GM04504 (cell line): ENCODE results near the gene GSX1.
"Not testable (repeated sequence)": the region's sequence is repeated elsewhere in the genome, so short reads cannot be mapped to it uniquely, and the experiment has no call there.

Source experiments
- DNase-seq: peaks from one replicate; pipeline ENCODE4 v3.0.0-alpha.2; 2012; ENCODE audit warnings: low read depth

Gene GSX1

DNA sequence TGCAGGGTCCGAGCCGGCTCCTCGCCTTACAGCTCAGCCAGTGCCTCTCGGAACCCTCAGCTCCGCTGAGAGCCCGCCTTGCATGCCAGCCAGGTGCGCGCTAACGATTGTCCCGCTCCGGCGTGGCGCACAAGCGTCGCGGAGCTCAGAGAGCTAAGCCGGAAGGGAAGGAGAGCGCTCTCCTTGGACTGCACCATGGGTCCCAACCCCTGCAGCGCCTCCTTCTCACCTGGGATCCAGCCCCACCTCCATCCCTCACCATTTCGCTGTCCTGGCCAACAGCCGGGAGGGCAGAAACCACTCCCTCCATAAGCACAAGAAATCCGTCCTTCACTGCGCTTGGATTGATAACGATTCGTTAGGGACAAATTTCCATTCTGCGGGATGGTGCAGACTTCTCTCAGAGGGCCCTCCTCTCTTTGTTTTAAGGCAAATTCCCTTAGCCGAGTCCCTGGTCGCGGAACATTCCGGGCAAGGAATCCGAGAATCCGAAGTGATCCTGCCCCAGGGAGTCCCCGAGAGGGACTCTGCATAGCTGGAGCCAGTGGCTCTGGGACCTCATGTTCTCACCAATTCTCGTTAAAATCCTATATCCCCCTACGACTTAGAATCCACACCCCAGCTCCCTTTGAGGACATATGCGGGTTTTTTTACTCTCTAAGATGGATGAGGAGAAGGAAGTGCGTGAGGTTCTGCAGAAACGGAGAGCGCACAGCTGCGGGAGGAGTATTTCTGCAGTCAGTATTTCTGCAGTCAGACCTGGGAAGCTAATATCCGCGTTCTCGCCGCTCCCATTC lies 2.8 kb downstream of the GSX1 start:
- no peak for DNase-seq

DNA sequence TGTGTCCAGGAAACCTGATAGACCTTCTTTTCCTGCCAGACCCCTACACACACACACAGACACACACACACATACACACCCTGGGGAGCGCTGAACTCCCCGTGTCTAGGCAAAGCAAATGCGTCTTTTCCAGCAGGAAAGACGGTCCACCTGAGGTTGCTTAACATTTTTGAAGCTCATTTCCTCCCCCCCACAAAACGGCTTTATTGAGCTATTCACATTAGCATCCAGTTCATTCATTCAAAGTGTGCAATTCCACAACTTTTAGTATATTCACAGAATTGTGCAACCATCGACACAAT lies 3.4 kb downstream of the GSX1 start:
- DNase-seq: no peak

DNA sequence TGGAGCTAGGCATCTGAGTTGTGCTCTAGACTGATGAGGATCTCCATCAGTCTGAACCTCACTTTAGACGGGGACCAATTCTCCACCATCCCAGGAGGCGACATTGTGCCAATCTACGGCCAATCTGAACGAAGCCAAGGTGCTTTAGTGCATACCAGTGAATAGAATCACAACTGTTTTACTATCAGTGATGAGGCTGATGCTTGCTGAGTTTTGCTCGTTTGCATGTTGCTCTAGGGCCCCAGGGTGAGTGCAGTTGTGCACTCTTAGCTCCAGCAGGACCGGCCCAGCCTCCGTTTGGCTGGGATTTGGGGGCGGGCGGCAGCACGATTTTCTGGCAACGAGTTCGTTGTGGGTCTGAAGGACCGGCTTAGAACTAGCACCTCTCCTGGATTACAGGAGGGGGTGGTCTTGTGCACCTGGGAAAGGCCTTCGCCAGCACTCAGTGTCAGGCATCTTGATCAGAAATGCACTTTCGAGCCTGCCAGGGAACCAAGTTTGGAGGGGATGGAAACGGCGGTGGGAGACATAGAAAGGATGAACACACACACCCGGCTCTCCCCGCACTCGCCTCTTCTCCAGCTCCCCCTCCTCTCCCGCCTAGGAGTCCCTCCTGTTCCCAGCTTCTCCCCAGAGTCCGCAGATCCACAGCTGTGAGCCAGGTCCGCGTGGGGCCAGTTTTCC lies 4.4 kb downstream of the GSX1 start:
- DNase-seq: no peak

DNA sequence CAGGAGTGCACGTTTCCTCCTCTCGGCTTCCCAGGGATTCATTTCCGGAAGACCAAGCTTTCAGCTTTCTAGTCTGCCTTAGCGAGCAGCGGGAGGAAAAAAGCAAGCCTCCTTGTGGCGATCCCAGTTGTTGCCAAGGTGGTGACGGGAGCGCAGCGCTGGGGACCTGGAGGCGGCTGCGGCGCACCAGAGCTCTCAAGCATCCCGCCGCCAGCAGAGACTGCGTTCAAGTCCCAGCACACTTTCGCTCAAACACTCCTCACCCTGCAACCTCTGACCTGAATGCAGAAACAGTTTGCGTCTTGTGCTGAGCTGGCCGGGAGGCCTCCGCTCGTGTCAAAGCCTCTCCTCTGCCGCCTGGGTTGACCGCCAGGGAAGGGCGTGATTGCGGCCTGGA lies 4.9 kb downstream of the GSX1 start:
- peak; percentile 6 for DNase-seq

DNA sequence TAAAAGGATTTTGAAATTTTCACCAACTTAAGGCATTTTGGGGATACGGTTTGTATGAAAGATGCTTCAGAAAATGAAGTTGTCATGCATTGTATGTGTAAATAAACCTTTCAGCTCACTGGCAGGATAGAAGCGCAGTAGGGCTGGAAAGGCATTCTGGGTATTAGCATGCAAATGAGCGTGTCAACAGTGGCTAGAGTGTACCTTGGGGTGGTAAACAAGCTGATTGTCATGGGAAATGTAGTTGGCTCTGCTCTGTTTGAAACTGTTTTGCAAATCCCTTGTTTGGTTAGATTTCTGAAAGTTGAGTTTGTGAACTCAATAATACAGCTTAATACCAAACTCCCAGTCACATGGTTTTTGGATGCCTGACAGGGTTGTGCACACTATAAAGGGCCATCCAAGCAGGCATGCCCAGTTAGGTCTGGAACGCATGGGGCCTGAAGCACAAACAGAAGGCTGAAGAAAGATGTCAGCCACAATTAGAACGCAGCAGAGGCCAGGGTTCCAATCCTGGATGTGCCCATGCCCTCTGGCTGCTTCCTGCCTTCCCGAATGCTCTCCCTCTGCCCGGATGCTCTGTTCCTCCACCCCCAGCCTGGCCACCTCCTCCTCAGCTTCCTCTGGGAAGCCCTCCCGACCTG lies 14.6 kb downstream of the GSX1 start:
- no peak for DNase-seq

DNA sequence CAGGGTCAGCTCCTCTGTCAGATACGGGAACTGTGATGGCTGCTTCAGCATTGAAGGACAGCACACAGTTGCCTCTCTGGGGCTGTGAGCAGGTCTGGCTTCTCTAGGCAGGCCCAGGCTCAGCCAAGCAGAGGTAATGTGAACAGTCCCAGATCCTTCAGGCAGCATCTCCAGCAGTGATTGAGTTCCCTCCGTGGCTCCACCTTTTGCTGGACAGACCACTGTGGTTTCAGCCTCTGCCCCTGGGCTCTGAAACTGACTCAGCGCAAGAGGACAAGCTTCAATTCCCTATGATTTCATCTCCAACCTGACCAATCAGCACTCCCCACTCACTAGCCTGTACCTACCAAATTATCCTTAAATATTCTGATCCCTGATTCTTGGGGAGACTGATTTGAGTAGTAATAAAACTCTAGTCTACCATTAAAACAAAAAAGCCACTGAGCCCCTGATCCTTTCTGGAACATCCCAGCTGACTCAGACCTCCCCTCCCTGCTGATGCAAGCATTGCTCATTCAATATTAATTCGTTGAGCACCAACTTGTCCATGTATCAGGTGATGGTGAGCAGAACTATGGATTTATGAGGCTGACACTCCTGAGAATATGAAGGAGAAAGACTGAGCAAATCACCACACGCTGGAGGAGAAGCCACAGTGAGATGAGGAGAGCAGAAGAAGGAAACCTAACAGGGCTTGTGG lies 16.7 kb downstream of the GSX1 start:
- no peak for DNase-seq

DNA sequence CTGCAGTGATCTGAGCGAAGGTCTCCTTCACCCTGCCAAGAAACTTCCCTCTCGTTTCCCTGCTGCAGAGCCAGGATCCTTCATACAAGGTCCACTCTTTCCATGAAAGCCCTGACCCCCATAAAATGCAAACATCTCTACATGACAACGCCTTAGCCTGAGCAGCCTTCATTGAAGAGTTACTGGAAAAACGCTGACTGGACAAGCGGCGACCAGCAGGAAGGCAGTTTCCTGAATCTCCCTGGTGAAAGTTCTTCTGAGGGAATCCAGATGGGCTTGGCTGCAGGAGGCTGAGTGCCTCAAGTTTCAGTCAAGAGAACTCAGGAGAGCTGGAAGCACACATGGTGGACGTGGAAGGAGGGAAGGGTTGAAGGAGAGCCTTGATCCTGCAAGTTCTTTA lies 17.7 kb downstream of the GSX1 start:
- no peak for DNase-seq

DNA sequence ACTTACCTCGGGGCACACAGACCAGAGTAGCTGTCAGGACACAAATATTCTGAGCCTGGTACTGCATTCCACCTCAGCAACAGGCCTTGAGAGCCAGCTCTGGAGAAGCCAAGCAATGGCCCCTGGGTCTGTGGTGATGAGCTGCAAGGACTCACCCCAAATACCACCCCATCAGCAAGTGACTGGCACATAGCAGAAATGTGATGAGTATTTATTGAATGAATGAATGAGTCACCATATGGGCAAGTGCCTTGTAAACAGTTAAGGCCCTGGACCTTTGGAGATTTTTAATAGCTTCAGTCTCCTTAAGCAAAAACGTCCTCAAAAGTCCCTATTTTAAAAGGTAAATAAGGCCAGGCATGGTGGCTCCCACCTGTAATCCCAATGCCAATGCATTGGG lies 18.2 kb downstream of the GSX1 start:
- DNase-seq: no peak

DNA sequence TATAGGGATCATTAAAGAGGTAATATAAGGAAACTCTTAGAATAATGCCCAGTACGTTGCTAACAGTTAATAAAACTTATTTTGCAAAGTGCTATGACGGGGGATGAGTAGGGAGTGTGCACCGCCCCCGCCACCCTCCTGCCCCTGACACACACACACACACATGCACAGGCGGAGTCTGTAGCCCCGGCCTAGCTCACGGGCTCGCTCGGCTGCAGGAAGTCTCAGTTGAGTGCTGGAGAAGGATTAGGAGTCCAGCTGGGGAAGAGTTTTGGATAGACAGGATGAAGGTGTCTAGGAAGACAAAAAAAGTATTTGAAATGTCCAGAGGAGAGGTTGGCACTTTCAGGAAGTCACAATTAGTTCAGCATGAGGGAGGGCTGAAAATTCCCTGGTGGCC lies 21.5 kb downstream of the GSX1 start:
- DNase-seq: no peak

DNA sequence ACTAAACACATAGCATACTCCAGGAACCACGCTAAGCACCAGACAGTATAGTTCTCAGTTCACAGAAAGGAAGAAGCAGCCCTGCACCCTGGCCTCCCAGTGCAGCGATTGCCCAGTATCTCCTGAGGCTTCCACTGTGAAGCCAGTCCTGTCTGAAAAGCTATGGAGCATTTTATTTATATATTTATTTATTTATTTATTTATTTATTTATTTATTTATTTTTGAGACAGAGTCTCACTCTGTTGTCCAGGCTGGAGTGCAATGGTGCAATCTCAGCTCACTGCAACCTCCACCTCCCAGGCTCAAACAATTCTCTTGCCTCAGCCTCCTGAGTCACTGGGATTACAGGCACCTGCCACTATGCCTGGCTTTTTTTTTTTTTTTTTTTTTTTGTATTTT lies 25.5 kb downstream of the GSX1 start:
- DNase-seq: not testable (repeated sequence)

DNA sequence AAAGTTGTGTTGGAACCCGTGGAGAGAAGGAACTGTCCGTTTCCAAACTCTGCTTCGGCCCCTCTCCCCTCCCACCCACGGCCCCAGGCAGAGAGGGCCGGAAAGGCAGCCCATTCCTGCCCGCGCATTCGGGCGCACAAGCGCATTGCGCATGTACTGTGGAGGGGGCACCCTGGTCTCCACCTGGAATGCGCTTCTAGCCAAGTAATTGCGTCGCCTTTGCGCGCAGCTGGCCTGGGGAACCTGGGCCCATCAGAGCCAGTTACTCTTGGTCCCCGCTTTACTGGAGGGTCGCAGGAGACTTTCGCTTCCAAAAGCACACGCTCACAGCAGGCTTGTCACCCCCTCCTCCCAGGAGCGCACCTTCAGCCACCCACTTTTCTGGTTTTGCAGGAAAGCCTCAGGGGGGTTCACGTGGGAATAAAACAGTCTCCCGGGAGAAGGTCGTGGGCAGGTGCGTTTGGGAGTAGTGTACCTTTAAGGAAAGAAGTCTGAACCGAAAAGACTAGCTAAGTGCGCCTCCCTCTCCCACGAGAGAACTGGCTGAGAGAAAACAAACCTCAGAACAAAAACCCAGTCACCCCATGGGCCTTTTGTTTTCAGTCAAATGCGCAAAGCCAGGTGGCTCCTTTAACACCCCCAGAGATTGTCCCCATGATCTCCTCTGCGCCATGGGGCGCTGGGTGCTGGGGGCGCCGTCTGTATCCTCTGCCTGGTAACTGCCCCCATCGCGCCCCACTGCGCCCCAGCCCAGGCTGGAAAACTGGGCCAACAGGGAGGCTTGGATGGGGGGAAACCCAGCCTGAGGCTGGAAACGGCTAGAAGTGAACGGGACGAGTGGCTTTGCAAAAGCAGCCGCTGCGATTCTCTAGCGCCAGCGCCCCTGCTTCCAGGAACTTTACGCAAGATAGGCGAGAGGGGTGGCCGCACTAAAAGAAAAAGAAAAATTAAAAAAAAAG lies 28.5 kb downstream of the GSX1 start:
- DNase-seq: no peak

DNA sequence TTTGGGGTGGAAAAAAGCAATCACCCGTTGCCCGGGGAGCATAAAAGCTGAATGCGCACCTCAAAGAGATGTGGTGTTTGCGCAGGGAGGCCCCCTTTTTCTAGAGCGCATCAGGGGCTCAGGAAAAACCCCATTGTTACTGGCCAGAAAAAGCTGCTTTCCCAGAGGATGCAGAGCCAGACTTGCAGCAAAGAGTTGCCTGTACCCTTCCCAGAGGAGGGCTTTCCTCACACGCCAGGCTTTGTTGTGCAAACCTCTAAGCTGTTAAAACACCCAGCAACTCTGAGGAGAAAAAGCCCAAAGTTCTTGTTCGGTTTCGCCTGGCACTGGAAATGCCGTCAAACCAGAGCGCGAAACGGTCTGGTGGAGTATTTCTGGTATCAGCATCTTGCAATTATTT lies 29.3 kb downstream of the GSX1 start:
- DNase-seq: no peak

DNA sequence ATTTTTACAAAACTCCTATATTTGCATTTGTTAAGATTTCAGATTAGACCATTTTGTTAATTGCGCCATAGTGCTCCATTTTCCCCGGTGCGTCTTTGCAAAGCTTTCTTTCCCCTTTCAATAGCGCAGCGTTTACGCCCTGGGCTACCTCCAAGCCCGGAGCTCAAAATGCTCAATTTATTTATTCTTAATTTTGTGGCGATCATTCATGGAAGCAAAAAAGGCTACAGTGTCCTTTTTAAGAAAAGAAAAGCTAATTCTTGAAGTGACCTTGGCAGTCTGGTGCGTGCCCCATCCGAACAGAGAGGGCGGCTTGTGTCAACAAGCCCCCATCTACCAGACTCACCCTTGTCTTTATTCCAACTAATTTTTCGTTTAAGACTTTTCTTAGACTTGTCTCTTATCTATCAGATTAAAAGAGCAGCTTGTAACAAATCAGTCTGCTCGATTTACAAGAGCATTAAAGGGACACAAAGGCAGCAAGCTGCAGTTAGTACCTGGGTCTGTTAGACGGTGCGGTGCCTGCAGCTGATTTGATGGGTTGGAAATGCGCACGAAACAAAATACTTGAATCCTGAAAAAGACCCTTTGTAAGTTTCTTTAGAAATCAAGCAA lies 30.1 kb downstream of the GSX1 start:
- no peak for DNase-seq

DNA sequence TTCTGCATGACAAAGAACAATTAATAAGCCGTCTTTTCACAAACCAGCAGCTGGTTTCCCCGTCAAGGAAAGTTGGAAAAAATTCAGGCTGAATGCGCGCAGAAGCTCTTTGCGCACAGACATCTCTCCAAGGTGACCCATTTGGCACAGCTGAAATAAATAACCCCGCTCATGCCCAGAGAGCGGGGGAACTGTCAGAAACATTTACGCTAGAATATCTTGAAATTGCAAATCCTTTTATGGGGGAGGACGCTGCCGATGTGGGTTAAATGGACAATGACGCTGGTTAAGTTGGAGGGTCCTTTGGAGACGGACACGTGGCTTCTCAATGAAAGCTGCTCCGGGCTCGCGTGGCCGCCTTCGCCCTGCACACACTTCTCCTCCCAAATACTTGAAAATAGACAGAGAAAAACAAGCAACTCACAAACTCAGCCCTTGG lies 30.6 kb downstream of the GSX1 start:
- no peak for DNase-seq

DNA sequence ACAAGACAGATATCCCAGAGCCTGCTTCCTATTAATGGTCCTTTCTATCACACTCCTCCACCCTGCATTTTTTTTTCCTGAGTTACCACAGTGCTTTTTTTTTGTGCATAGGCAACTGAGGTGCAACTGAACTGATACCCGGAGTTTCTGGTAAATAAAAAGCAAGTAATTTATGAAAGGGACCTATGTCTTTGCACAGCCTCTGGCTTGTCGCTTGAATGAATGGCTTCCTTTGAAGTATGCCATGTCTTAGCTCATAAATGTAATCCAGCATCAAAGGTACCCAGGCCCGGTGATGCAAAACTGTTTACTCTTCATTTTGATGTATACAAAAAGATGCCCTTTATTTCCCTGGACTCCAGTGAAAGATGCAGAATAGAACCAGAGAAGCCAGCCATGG lies 31.8 kb downstream of the GSX1 start:
- DNase-seq: no peak

DNA sequence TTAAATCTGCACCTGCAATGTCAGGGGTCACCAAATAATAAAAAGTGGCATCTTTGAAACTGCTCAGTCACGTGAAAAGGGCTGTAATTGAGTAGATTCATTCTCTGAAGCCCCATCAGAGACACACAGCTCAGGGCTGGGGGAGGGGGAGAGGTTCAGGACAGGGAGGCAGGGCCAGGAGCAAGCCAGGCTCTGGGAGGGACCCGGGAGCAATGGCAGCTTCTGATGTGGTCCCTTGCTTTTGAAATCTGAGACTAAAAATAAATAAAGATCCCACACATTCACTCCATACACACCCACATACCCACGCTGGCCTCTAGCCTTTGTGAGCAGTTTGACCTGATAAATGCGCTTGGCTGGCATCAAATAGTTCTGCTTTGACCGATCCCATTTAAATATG lies 32.8 kb downstream of the GSX1 start:
- DNase-seq: no peak

DNA sequence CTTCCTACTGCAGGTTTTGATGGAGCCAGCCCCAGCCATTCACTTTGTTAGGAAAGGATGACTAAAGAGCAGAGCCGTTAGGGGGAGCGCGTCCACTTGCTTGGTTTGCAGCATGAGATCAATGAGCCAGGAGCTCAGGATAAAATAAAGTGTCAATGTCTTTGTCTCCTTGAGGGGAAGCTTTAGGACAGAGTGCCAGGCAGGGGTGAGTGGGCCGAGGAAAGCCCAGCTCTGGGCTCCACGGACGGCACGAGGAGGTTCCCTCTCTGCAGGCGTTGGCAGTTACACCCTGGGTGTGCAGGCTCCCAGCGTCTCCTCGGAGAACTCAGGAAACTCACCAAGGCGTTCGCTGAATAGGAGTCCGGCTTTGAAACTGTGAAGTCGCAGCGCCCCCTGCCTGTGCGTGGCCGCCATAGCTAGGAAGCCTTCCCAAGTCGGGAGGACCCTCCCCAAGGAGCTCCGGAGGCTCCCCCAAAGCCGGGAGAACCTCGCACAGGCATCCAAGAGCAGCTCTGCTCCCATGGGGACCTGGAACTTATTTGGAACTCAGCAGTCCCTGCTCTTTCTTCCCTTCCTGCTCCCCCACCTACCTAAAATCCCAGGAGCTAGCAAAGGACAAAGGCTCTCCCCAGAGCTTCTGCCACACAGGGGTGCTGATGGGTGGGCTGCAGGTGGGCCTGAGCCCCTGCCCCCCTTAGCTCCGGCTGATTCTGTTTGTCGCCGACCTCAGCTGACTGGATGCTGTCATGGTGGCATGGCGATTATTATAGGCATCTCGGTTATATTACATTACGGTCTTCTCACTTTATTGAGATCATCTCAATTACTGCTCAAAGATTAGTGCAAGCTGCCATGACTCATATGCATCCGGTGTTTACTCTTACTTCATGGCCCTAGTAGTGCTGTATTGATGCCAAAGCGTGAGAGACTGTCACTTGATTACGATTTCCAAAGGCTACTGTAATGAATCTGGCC lies 34.4 kb downstream of the GSX1 start:
- DNase-seq: peak; percentile 55

DNA sequence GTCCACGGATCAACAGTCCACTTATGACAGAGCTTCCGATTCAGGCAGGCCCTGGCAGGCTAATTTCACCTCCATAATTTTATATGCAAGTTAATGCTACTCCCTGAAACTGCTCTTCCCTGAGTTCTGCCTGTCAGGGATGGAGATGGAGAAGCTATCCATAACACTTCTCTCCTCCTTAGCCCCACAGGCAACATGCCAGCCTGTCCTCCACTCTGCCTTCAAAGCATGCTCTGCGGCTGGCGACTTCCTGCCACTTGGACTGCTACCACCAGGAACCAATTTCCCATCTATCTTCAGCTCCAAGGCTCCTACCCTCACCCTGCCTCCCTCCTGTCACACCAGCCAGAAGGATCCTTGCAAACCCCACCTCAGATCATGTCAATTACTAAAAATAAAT lies 35.4 kb downstream of the GSX1 start:
- no peak for DNase-seq

DNA sequence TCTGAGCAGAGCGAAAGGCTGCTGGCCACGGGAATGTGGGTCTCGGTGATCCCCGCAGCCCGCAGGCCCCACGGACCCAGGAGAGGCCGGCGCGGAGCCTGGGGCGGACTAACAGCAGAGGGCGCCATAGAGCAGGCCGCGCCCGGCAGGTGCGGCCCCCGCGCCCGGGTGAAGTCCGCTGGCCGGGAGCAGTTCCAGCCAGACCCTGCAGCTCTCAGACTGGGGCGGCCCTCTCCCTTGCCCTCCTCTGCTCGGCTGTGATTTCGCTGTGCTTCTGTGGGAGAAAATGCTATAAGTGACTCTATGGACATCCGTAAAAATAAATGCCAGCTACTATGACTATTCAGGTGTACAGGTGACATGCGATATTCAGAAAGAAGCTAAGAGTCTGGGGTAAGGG lies 37.7 kb downstream of the GSX1 start:
- DNase-seq: no peak

DNA sequence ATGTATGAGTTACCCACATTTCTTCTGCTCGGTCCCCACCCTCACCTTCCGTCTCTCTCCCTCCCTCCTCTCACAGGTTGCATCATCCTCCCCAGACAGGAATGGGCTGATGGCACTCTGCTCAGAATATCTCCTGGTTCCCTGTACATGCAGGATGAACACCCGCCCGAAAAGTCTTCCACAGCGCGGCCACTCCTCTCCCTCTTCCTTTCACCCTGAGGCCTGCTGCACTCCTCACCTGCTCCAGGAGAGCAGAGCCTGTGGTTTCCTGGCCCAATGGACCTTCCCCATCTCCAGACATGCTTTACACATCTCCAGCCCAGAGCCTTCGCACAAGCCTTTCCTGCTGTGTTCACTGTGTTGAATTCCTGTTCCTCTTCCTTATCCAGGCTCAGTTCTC lies 40.9 kb downstream of the GSX1 start:
- DNase-seq: no peak
